B cell (primary cell): ENCODE data around the gene NPTXR. TPM values are rescaled to one million over a fixed set of nuclear protein-coding genes. Genes with fewer than 3 reads are reported as not detected.

ENCODE experiments used
- ATAC-seq: fragments of 200-7000 bp; cut with Tn5 transposase; one replicate; pipeline ENCODE4 v1.10.0; 2021; ENCODE audit warnings: low read depth, mild to moderate bottlenecking, moderate number of reproducible peaks, moderate library complexity
- CTCF ChIA-PET: fragments of 350-600 bp; sonication (Branson Sonifier 250); formaldehyde crosslinking; loops from one replicate; lab custom pipeline; 2021; ENCODE audit warnings: antibody characterized with exemption, inconsistent platforms; lab: Charles Lee
- POLR2A ChIA-PET: fragments of 350-600 bp; sonication (Branson Sonifier 250); formaldehyde crosslinking; loops from one replicate; lab custom pipeline; 2021; ENCODE audit warnings: antibody characterized with exemption; lab: Charles Lee
- DNase-seq: peaks from one replicate; pipeline ENCODE4 v3.0.0; 2013
- H2AFZ ChIP-seq: 2 replicates; pipeline ENCODE4 v1.6.1; 2012; ENCODE audit warnings: mild to moderate bottlenecking, low read depth, low read length; ENCODE audit not compliant: insufficient read depth, poor library complexity, severe bottlenecking
- H3K27ac ChIP-seq, 2 donors: 1 replicate in 1 of 2; 2 replicates in 1 of 2; pipeline ENCODE4 v1.5.1; 2012 to 2013; ENCODE audit warnings: low read length in 2 of 2, mild to moderate bottlenecking in 2 of 2, moderate library complexity in 1 of 2
- H3K27me3 ChIP-seq, 4 experiments: fragments of 200-600 bp in 1 of 4; sonication (generic) in 1 of 4; replicated peaks in 1 of 4; 1 replicate in 2 of 4; 2 replicates in 2 of 4; pipeline versions ENCODE4 v1.6.1 to v1.7.0; 2013 to 2016; ENCODE audit warnings: low read length in 3 of 4, mild to moderate bottlenecking in 2 of 4, mixed read lengths in 1 of 4, moderate library complexity in 1 of 4; ENCODE audit not compliant: insufficient read depth in 4 of 4, control insufficient read depth in 3 of 4; ENCODE audit errors: control extremely low read depth in 1 of 4
- H3K36me3 ChIP-seq, 2 experiments: replicated peaks in 1 of 2; 1 replicate in 1 of 2; 2 replicates in 1 of 2; pipeline versions ENCODE4 v1.6.1 to v1.7.1; 2013; ENCODE audit warnings: low read length in 1 of 2; ENCODE audit not compliant: insufficient read depth in 2 of 2, control insufficient read depth in 1 of 2; ENCODE audit errors: control extremely low read depth in 1 of 2, extremely low read depth in 1 of 2
- H3K4me1 ChIP-seq, 2 donors: fragments of 200-600 bp in 1 of 2; sonication (generic) in 1 of 2; 1 replicate in 1 of 2; 2 replicates in 1 of 2; pipeline versions ENCODE4 v1.5.1 to v1.6.1; 2013 to 2017; ENCODE audit warnings: low read length in 2 of 2; ENCODE audit not compliant: control insufficient read depth in 2 of 2, insufficient read depth in 2 of 2
- H3K4me2 ChIP-seq: replicated peaks from 2 replicates; pipeline ENCODE3; 2012; ENCODE audit warnings: mild to moderate bottlenecking, low read depth, low read length; ENCODE audit not compliant: poor library complexity, severe bottlenecking
- H3K4me3 ChIP-seq, 5 experiments: fragments of 200-600 bp in 1 of 5; sonication (generic) in 1 of 5; 1 replicate in 3 of 5; 2 replicates in 2 of 5; pipeline versions ENCODE4 v1.5.1 to v1.7.0; 2011 to 2016; ENCODE audit warnings: low read length in 4 of 5, mild to moderate bottlenecking in 4 of 5, low read depth in 2 of 5, control low read depth in 1 of 5, moderate library complexity in 1 of 5; ENCODE audit not compliant: insufficient read depth in 1 of 5; ENCODE audit errors: control extremely low read depth in 1 of 5, extremely low read depth in 1 of 5
- H3K79me2 ChIP-seq: fragments of 200-600 bp; sonication (generic); one replicate; pipeline ENCODE4 v1.6.0; 2016; ENCODE audit warnings: low read length; ENCODE audit not compliant: control insufficient read depth, insufficient read depth
- H3K9ac ChIP-seq: fragments of 200-600 bp; sonication (generic); 2 replicates; pipeline ENCODE4 v1.6.1; 2017; ENCODE audit warnings: mild to moderate bottlenecking, low read length, moderate library complexity
- H3K9me3 ChIP-seq, 3 donors: one replicate each; pipeline versions ENCODE4 v1.6.1 to v1.7.1; 2013; ENCODE audit warnings: low read length in 2 of 3; ENCODE audit not compliant: control insufficient read depth in 2 of 3, insufficient read depth in 1 of 3; ENCODE audit errors: control extremely low read depth in 1 of 3
- H4K20me1 ChIP-seq: 2 replicates; pipeline ENCODE4 v1.6.0; 2012; ENCODE audit warnings: mild to moderate bottlenecking, low read length; ENCODE audit not compliant: insufficient read depth, control insufficient read depth, poor library complexity, severe bottlenecking
- H3K27ac Mint-ChIP-seq: one replicate; pipeline ENCODE4 v1.8.0; 2021; ENCODE audit warnings: mixed read lengths
- H3K27me3 Mint-ChIP-seq: one replicate; pipeline ENCODE4 v1.8.0; 2021; ENCODE audit warnings: mixed read lengths
- H3K4me1 Mint-ChIP-seq: one replicate; pipeline ENCODE4 v1.8.0; 2021; ENCODE audit warnings: mixed read lengths
- H3K4me3 Mint-ChIP-seq: one replicate; pipeline ENCODE4 v1.8.0; 2021; ENCODE audit warnings: mixed read lengths
- H3K9me3 Mint-ChIP-seq: one replicate; pipeline ENCODE4 v1.8.0; 2022; ENCODE audit warnings: mixed read lengths; ENCODE audit not compliant: insufficient read depth
- CTCF ChIP-seq: fragments of 200-600 bp; IDR thresholded peaks from one replicate; pipeline ENCODE4 v1.8.0; 2022; ENCODE audit warnings: antibody characterized with exemption, mild to moderate bottlenecking
- EZH2 ChIP-seq: IDR thresholded peaks from 2 replicates; pipeline ENCODE4 v1.6.1; 2012; ENCODE audit warnings: borderline replicate concordance, low read depth, mild to moderate bottlenecking, moderate library complexity, low read length; ENCODE audit not compliant: insufficient read depth, poor library complexity, severe bottlenecking
- WGBS: methylation state at CpG from one replicate; pipeline ENCODE4 v1.1.5; 2013; ENCODE audit warnings: missing lambda C conversion rate; ENCODE audit not compliant: insufficient coverage; 5-methylcytosine and 5-hydroxymethylcytosine counted together
- intact Hi-C: fragments of 100-400 bp; cut with micrococcal nuclease; formaldehyde crosslinking; loops from one replicate; pipeline ENCODE4 v1.10.0; 2022
- polyA plus RNA-seq: library from polyadenylated mRNA; depleted of rRNA; stranded (reverse); fragments of >200 nt; gene quantifications from 2 replicates; pipeline ENCODE4 v1.2.3, GENCODE V29; 2012
- total RNA-seq, 2 donors: library from RNA; stranded (reverse); fragments of 120-200 nt in 1 of 2; gene quantifications; 1 replicate in 1 of 2; 2 replicates in 1 of 2; pipeline versions ENCODE4 v1.2.3 to v1.2.4, GENCODE V29; 2013 to 2022

Gene NPTXR
- total and polyA plus RNA-seq, 2 donors (not counting 1 experiment from before 2014, with no cell fraction given) = 0.16 to 0.71 TPM

GRCh38 chr22:38843201-38843656, 599 bp downstream of the NPTXR start:
- peaks cover 63% of the 10 kb centered on the region for H3K27me3 Mint-ChIP-seq

More at GRCh38 chr22:38843201-38843656, 599 bp downstream of the NPTXR start:
- H3K9me3 ChIP-seq = no peaks in the 10 kb centered on the region
- peak; percentile 77 for DNase-seq
- peak overlapping the region; percentile 29 for H3K9ac ChIP-seq
- peak overlapping the region; percentile 60 for H2AFZ ChIP-seq
- H3K4me3 ChIP-seq = peak overlapping the region in 2 of 5 experiments; percentile 23 to 29
- CTCF ChIA-PET = interaction anchor here (0.6 to 2.1 kb wide), 11 partner anchors 9 to 135 kb away, joined by 3 to 12 read pairs (median 4); no protein-coding TSS in a partner anchor
- H3K79me2 ChIP-seq = no peaks in the 10 kb centered on the region
- 2% methylated on average over 68 of the region's 68 CpGs for WGBS
- TF ChIP-seq EZH2 = no peak
- TF ChIP-seq CTCF = no peak
- peaks cover 11% of the 10 kb centered on the region for H3K4me1 Mint-ChIP-seq
- H3K9me3 Mint-ChIP-seq = no peaks in the 10 kb centered on the region
- no peaks in the 10 kb centered on the region for H3K36me3 ChIP-seq
- intact Hi-C loops = loop anchor here (5.0 kb wide), 1 partner anchor 86 kb away; the partner anchor contains the start of gene SUN2
- peaks cover 0 to 56% (median 27%) of the 10 kb centered on the region in 4 experiments for H3K27me3 ChIP-seq
- peak overlapping the region; percentile 81 for H3K4me2 ChIP-seq
- no peak overlapping the region for H3K27ac Mint-ChIP-seq
- H3K4me1 ChIP-seq = peaks cover 6 to 13% of the 10 kb centered on the region in 2 donors
- POLR2A ChIA-PET = interaction anchor here (0.5 to 1.5 kb wide), 2 partner anchors 23 to 161 kb away, joined by 3 read pairs; partner anchors contain the start of gene TOMM22
- peak; percentile 78 for ATAC-seq
- H3K27ac ChIP-seq = no peak overlapping the region
- H4K20me1 ChIP-seq = no peaks in the 10 kb centered on the region
- H3K4me3 Mint-ChIP-seq = peak overlapping the region; percentile 19
